ENCODE results near the gene CYGB. TPM values are rescaled to one million over a fixed set of nuclear protein-coding genes. Genes with fewer than 3 reads are reported as not detected.

CYGB gene
- total and polyA plus RNA-seq, 10 of the 15 experiments (the other 5 are each of a cell fraction or from before 2014, with no cell fraction given), result 0.34 TPM; not detected in 9

- TF ChIP-seq RELB (IDR thresholded peaks at IDR 0.05; ENCODE audit: low read depth) (no peak), SIN3A (IDR thresholded peaks at IDR 0.05; ENCODE audit: low read depth, low read length) (no peak), SRF (IDR thresholded peaks at IDR 0.05; ENCODE audit: low read depth in 2 of 2, low read length in 2 of 2) (no peak), ZNF592 (IDR thresholded peaks at IDR 0.05) (no peak), HDAC2 (IDR thresholded peaks at IDR 0.05) (no peak), CBX5 (IDR thresholded peaks at IDR 0.05; ENCODE audit: low read depth) (no peak), NFYB (IDR thresholded peaks at IDR 0.05; ENCODE audit: insufficient read depth, low read depth, low read length) (no peak), ZBTB11 (CRISPR knock-in tag; IDR thresholded peaks at IDR 0.05) (no peak), HSF1 (IDR thresholded peaks at IDR 0.05; ENCODE audit: low read depth, low read length) (no peak), CTCF (IDR thresholded peaks at IDR 0.05 in 2 of 3, conservative IDR thresholded peaks at IDR 0.05 in 1 of 3; ENCODE audit: control insufficient read depth in 2 of 3, extremely low read depth in 1 of 3, insufficient read depth in 1 of 3, low read depth in 3 of 3, low read length in 3 of 3) (no peak), BCLAF1 (IDR thresholded peaks at IDR 0.05) (no peak)
Observed at GRCh38 chr17:76547642-76548202, 10.2 kb upstream of the CYGB start (continued).
